GM18499 (cell line): ENCODE results near the gene NEDD4L.
A peak's percentile ranks its signal among the peaks of the same experiment; 100 is the strongest.

Experiments
- ATAC-seq: cut with Tn5 transposase; IDR thresholded peaks from one replicate; pipeline ENCODE4 v1.9.1; 2021; ENCODE audit warnings: moderate number of reproducible peaks; ENCODE audit not compliant: insufficient read depth, unreplicated experiment

Gene NEDD4L

GRCh38 chr18:58299135-58299473 lies 255.1 kb downstream of the NEDD4L start:
- ATAC-seq = no peak

- no peak for ATAC-seq
Observed at GRCh38 chr18:58299936-58300335, 255.9 kb downstream of the NEDD4L start.

- ATAC-seq = no peak
Observed at GRCh38 chr18:58300867-58301266, 256.8 kb downstream of the NEDD4L start.

GRCh38 chr18:58302811-58303210 lies 258.8 kb downstream of the NEDD4L start:
- ATAC-seq = no peak

- peak; percentile 75 for ATAC-seq
Observed at GRCh38 chr18:58303363-58303762, 259.3 kb downstream of the NEDD4L start.

- no peak for ATAC-seq
Observed at GRCh38 chr18:58305792-58306191, 261.8 kb downstream of the NEDD4L start.

- ATAC-seq = no peak
Observed at GRCh38 chr18:58307441-58307840, 263.4 kb downstream of the NEDD4L start.

GRCh38 chr18:58308463-58308862 lies 264.4 kb downstream of the NEDD4L start:
- ATAC-seq = no peak

- no peak for ATAC-seq
Observed at GRCh38 chr18:58309099-58309498, 265.1 kb downstream of the NEDD4L start.

- no peak for ATAC-seq
Observed at GRCh38 chr18:58309610-58310239, 265.7 kb downstream of the NEDD4L start.

GRCh38 chr18:58310517-58310916 lies 266.5 kb downstream of the NEDD4L start:
- ATAC-seq = no peak

- ATAC-seq = no peak
Observed at GRCh38 chr18:58311390-58311789, 267.4 kb downstream of the NEDD4L start.

- no peak for ATAC-seq
Observed at GRCh38 chr18:58313491-58314032, 269.5 kb downstream of the NEDD4L start.

GRCh38 chr18:58314284-58314683 lies 270.3 kb downstream of the NEDD4L start:
- ATAC-seq = no peak

- no peak for ATAC-seq
Observed at GRCh38 chr18:58315041-58315440, 271.0 kb downstream of the NEDD4L start.

- no peak for ATAC-seq
Observed at GRCh38 chr18:58315739-58316215, 271.8 kb downstream of the NEDD4L start.

- no peak for ATAC-seq
Observed at GRCh38 chr18:58316396-58317342, 272.6 kb downstream of the NEDD4L start.

- ATAC-seq = no peak
Observed at GRCh38 chr18:58319719-58320118, 275.7 kb downstream of the NEDD4L start.

- no peak for ATAC-seq
Observed at GRCh38 chr18:58320907-58321561, 277.0 kb downstream of the NEDD4L start.

- no peak for ATAC-seq
Observed at GRCh38 chr18:58321986-58322385, 278.0 kb downstream of the NEDD4L start.

- ATAC-seq = no peak
Observed at GRCh38 chr18:58322464-58322863, 278.4 kb downstream of the NEDD4L start.
